Middle frontal gyrus (tissue), 1 donor: ENCODE data around the gene CFAP20.
"Not testable (repeated sequence)": the region's sequence is repeated elsewhere in the genome, so short reads cannot be mapped to it uniquely, and the experiment has no call there.

Source experiments
- DNase-seq: peaks from one replicate; pipeline ENCODE4 v3.0.0-alpha.2; 2015; ENCODE audit warnings: low spot score; ENCODE audit errors: extremely low spot score

CFAP20 gene

DNA sequence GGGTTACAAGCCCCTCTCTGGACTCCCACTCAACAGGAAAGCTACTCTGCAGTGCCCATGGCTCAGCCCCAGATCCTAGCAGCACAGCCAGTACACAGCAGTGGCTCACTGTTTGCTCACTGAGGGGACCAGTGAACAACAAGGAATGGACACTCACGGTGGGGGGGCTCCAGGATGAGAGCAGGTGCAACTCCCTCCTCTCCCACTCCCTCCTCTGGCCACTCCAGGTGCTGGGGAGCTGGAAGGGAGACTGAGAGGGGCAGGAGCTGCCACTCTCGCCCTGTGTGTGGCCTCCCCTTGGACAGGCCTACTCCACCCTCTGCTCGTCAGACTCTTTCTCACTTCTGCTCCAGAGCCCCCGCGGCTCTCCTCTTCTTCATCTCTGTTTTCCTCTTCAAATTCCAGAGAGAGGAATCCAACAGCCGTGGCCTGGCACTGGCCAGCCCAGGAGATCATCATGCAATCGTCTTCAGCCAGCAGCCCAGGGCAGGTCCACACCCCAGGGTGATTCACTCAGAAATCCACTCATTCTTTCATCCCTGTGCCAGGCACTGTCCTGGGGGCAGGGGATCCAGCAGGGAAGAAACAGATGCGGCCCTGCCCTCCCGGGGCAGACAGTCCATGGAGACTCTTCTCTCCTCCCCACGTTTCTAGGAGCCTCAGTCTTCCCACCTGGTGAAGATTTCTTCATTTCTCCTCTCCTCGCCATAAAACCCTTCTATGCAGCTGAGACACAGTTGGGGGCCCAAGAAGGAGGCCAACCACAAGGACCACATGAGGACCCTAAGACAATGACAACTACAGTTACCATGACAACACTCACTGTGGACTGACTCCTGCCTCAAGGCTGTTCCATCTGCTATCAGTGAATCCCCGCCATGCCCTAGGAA lies 30.7 kb downstream of the CFAP20 start:
- DNase-seq, result no peak

DNA sequence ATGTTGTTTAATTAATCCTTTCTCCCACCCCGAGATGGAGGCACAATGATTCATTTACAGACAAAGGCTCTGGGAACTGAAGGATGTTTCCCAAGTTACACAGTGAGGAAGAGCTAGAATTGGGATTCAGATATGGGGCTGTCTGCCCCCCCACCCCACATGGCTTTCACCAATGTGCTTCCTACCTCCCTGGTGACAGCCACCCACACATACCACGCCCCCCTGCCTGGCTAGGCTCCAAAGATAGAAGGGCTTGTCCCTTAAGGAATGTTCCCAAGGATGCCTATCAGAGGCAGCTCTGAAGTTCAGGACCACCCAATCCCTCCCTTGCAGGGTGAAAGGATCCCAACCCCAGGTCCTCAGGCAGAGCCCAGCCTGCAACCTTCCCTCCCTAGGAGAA lies 32.9 kb downstream of the CFAP20 start:
- no peak for DNase-seq

DNA sequence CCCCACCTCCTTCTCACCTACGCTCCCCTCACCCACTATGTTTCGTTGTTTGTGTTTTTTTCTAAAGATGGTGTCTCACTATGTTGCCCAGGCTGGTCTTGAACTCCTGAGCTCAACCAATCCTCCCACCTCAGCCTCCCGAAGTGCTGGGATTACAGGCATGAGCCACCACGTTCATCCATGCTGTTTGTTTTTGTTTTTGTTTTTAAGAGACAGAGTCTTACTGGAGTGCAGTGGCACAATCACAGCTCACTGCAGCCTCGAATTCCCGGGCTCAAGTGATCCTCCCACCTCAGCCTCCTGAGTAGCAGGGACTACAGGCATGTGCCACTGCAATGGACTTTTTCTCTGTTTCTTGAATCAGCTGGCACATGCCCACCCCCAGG lies 33.6 kb downstream of the CFAP20 start:
- not testable (repeated sequence) for DNase-seq

DNA sequence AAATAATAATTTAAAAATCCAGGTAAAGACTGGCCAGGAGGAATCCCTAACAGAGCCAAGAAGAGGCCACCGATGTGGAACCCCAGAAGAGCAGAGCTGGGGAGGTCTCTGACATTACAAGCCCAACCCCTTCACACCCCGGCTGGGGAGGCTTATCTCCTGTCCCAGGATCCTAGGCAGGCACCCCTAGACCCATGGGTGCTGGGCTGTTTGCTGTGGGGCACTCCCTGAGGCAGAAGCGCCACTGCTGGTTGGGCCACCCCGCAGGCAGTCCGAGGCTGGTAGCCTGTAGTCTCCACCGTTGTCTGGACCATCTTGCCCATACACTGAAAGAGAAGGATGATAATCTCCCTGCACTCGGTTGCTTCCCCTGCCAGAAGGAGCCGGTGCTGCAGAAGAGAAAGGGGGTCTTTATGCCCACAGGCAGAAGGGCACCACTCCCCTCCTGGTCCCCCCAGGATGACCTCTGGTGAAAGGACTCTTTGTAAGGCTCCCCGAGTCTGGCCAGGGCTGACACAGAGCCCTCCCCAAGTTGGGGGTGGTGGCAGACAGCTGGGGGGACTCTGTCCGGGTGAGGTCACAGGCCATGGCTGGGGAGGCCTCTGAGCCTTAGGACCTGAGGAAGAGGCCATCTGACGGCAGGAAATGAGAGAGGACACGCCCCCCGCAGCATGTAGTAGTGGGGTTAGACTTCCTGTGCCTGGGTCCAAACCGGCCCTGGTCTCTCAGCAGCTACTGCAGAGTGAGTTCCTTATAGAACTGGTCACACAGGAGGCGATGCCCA lies 34.2 kb downstream of the CFAP20 start:
- DNase-seq, result no peak

DNA sequence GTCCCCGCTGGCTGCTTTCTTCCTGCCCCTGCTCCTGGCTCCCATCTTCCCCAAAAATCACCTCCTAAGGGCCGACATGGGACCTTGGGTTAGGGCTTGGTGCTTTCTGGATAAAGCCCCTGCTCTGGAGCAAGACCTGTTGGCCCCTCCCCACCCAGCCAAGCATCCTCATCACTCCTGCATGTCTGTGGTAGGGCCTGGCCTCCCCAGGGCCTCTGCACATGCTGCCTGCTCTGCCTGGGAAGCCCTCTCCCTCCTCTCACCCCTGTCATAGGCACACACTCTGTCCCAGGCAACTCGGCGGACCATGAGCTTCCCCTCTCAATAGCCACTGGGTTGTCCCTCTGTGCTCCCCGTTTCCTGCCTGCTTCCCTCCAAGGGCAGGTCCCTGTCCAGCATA lies 35.2 kb downstream of the CFAP20 start:
- DNase-seq, result no peak

DNA sequence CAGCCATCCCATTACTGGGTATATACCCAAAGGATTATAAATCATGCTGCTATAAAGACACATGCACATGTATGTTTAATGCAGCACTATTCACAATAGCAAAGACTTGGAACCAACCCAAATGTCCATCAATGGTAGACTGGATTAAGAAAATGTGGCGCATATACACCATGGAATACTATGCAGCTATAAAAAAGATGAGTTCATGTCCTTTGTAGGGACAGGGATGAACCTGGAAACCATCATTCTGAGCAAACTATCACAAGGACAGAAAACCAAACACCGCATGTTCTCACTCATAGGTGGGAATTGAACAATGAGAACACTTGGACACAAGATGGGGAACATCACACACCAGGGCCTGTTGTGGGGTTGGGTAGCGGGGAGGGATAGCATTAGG lies 38.8 kb downstream of the CFAP20 start:
- not testable (repeated sequence) for DNase-seq

DNA sequence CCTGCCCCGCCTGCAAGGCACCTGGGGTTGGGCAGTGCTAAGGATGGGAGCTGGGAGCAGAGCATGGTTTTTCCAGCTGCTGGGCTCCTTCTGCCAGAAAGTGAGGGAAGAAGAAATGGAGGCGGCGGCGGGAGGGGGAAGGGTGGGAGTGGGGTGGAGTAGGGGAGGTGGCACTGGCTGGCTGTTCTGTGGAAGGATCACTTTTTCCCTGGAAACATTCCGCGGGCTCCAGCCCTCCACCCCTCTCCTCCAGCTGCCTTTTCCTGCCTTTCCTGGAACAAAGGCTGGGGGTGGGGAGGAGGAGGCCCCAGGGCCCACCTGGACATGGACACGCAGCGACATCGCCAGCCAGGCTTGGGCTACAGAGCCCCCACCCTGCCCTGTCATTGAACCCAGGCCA lies 41.1 kb downstream of the CFAP20 start:
- DNase-seq, result no peak

DNA sequence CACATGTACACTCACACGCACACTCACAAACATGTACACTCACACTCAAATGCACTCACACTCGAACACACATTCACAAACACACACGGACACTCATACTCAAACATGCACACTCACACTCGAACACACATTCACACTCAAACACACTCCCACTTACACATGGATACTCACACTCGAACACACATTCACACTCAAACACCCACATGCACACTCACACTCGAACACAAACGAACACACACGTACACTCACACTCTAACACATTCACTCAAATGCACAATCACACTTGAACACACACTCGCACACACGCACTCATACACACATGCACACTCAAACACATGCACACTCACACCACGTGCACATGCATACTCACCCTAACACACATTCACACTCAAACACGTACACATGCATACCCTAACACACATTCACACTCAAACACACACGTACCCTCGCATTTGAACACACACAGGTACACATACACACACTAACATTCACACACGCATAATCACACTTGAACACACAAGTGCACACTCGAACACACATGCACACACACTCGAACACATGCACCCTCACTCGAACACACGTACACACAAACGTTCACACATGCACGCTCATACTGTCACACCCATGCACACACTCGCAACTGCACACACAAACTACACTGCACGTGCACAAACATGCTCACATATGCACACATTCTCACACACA lies 41.8 kb downstream of the CFAP20 start:
- no peak for DNase-seq

DNA sequence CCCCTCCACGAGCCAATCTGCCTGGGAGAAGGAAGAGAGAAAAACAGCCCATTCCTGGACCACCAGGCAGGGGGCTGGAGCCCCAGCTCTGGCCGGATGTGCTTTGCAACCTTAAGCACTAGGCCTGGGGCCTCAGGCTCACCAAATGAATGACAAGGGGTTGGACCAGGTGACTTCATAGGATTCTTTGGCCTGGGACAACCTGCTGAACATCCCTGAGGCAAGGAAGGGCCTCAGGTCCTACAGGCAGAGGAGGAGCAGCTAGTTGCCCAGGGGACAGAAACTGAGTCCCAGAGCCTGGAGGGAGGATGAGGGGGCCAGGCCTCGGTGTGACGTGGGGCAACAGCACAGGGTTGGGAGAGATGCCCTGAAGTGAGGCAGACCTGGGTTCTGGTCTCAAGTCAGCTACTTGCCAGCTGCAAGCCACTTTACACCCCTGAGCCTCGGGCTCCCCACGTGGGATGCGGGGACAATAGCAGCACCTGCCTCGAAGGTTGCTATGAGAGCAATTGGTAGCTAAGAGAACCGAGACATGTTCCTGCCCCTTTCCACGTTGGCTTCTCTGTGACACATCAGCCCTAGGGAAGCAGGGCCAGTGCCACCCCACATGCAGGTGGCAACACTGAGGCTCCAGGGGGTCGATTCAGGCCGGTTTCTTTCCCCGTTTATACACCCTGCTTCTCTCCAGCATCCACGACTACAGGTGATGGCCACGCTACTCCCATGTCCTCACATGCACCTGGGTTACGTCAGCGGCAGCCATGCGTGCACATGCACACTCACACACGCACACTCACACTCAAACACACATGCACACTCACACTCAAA lies 42.6 kb downstream of the CFAP20 start:
- no peak for DNase-seq

DNA sequence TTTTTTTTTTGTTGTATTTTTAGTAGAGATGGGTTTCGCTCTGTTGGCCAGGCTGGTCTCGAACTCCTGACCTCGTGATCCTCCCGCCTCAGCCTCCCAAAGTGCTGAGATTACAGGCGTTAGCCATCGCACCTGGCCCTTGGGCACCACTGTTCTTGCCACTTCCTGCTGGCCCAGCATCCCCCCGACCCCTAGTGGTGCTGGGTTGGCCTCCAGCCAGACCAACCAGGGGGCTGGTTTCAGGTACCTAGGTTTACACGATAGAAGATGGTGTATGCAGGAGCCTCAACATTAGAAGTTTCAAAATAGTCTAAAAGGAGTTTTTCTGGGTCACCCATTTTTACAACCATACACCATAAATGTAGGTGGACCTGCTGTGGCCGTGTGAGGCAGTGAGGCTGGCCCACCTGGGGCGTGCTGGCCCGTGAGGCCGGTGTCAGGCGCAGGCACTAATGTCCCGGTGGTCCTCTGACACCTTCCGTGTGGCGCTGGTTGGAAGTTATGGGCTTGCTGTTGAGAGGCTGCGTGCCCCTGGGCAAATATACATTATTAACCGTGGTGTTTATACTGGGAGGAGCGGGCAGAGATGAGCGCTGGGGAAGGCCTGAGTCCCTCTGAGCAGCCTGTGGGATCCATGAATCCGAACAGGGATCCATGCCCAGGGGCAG lies 43.5 kb downstream of the CFAP20 start:
- DNase-seq, result no peak

DNA sequence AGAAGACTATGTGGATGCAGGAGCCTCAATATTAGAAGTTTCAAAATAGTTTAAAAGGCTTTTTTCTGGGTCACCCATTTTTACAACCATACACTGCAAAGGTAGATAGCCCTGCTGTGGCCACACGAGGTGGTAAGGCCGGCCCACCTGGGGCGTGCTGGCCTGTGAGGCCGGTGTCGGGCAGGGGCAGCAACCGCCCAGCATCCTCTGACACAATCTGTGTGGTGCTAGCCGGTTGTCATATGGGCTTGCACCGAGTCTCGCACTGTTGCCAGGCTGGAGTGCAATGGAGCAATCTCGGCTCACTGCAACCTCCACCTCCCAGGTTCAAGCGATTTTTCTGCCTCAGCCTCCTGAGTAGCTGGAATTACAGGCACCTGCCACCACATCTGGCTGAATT lies 44.0 kb downstream of the CFAP20 start:
- no peak for DNase-seq

DNA sequence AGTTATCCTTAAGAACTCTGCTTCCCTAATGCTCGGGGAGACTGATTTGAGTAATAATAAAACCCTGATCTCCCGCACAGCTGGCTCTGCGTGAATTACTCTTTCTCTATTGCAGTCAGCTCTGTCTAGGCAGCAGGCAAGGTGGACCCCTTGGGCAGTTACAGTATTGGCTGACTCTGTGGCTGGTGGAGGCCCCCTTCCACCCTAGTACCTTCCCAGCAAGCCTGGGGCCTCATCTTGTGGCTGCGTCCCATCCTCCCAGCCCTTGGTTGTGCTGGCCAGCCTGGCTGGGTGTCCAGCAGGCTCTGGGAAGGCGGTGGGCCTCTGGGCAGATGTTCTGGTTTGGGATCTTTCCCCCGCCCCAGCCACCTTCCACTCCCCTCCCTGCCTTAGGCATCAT lies 44.5 kb downstream of the CFAP20 start:
- DNase-seq, result no peak

DNA sequence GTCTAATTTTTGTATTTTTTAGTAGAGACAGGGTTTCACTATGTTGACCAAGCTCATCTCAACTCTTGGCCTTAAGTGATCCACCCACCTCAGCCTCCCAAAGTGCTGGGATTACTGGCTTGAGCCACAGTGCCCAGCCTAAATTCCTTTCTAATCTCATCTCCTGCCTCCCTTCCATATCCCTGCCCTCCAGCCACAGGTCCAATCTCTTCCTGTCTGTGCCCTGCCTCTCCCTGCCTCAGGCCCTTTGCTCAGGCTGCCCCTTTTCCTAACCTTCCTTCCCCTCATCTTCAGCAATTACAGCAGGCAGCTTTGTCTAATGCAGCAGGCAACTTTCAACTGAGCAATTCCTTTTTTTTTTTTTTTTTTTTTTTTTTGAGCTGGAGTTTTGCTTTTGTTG lies 46.8 kb downstream of the CFAP20 start:
- no peak for DNase-seq

DNA sequence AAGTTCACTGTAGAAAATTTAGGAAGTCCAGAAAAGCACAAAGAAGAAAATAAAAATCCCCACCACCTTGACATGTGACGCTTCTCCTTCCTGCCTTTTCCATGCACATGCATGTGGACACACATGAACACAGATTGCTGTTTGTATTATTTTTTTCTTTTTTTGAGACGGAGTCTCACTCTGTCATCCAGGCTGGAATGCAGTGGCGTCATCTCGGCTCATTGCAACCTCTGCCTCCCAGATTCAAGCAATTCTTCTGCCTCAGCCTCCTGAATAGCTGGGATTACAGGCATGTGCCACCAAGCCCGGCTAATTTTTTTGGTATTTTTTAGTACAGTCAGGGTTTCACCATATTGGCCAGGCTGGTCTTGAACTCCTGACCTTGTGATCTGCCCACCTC lies 48.5 kb downstream of the CFAP20 start:
- DNase-seq, result not testable (repeated sequence)

DNA sequence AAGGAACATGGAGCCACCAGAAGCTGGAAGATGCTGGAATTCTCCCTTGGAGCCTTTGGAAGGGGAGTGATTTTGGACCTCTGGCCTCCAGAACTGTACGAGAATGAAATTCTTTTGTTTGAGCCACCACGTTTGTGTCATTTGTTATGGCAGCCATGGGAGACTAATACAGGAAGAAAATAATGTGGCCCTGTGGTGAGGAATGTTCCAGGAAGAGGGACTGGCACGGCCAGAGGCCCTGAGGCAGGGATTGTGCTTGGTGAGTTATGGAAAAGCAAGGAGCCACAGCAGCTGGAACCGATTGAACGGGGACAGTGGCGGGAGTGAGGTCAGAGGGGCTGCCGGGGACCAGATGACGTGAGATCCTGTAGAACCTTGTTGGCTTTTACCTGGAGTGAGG lies 51.4 kb downstream of the CFAP20 start:
- DNase-seq, result no peak

DNA sequence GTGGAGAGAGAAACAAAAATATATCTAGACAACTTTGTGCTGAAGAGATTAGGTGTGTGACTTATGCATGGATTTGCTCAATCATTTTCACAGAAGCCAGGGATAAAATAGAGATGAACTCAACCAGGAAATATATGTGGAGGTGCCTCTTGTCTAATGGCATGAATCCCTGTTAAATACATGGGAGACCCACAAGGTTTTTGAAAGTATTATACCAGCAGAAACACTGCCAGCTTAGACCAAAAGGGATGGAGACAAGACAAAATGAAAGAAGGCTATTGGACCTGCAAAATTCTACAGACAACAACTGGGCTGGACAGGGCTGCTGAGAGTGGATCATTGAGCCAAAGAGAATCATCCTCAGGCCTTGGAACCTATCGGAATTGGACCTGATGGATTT lies 52.7 kb downstream of the CFAP20 start:
- DNase-seq, result no peak

DNA sequence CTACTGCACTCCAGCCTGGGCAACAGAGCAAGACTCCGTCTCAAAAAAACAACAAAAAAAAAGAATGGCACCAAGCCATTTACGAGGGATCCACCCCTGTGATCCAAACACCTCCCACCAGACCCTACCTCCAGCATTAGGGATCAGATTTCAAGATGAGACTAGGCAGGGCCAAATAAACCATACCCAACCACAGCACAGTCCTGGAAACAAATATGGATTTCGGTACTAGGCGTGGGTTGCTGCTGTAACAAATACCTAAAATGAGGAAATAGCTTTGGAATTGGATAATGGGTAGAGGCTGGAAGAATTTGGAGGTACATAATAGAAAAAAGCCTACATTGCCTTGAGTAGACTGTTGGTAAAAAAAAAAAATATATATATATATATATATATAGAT lies 54.5 kb downstream of the CFAP20 start:
- DNase-seq, result no peak

DNA sequence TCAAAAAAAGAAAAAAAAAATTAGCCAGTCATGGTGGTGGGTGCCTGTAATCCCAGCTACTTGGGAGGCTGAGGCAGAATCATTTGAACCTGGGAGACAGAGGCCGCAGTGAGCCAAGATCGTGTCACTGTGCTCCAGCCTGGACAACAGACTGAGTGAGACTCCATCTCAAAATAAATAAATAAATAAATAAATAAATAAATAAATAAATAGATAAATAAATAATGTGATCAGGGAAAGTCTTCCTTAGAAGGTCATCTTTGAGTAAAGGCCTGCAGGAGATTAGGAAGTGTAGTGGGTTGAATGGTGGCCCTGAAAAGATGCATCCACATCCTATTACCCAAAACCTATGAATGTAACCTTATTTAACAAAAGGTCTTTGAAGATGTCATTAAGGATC lies 56.1 kb downstream of the CFAP20 start:
- not testable (repeated sequence) for DNase-seq

DNA sequence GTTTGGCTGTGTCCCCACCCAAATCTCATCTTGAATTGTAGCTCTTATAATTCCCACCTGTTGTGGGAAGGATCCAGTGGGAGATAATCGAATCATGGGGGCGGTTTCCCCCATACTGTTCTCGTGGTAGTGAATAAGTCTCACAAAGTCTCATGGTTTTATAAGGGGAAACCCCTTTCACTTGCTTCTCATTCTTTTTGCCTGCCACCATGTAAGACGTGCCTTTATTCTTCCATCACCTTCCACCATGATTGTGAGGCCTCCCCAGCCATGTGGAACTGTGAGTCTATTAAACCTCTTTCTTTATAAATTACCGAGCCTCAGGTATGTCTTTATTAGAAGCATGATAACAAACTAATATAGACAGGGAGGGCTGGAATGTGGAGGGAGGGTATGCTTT lies 57.0 kb downstream of the CFAP20 start:
- DNase-seq, result not testable (repeated sequence)

DNA sequence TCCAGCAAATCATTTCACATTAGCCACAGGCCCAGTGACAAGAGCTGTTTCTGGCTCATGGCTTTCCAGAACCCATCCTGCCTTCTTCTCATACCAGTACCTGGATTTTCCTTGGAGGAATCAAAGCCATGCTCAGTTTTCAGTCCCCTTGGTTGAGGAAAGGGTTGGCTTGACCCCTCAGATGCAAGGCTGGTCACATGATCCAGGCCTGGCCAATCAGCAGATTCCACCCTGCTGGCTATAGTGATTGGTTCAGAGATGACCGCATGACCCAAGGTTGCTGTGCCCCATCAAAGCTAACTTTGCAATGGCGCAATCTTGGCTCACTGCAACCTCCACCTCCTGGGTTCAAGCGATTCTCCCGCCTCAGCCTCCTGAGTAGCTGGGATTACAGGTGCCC lies 58.6 kb downstream of the CFAP20 start:
- no peak for DNase-seq
